Activated T-helper 17 cell treated with anti-CD3 and anti-CD28 coated beads, Interleukin-2, amount 50 U/mL, for 72 hours (primary cell): Measurements from ENCODE around the gene SWI5. TPM values are rescaled to one million over a fixed set of nuclear protein-coding genes. Genes with fewer than 3 reads are reported as not detected.
A peak's percentile ranks its signal among the peaks of the same experiment; 100 is the strongest.

Experiments used
- ATAC-seq: fragments of 150-1000 bp; cut with Tn5 transposase; replicated peaks from 2 replicates; pipeline ENCODE4 v1.10.0; 2021; ENCODE audit warnings: mild to moderate bottlenecking, moderate library complexity
- H3K27ac Mint-ChIP-seq: one replicate; pipeline ENCODE4 v1.8.0; 2022; ENCODE audit warnings: mixed read lengths
- H3K27me3 Mint-ChIP-seq: one replicate; pipeline ENCODE4 v1.8.0; 2022; ENCODE audit warnings: mixed read lengths
- H3K36me3 Mint-ChIP-seq: one replicate; pipeline ENCODE4 v1.8.0; 2022; ENCODE audit warnings: low read depth, mild to moderate bottlenecking, mixed read lengths
- H3K4me1 Mint-ChIP-seq: one replicate; pipeline ENCODE4 v1.8.0; 2022; ENCODE audit warnings: mixed read lengths
- H3K4me3 Mint-ChIP-seq: one replicate; pipeline ENCODE4 v1.8.0; 2022; ENCODE audit warnings: mild to moderate bottlenecking, mixed read lengths
- H3K9me3 Mint-ChIP-seq: one replicate; pipeline ENCODE4 v1.8.0; 2022; ENCODE audit warnings: mixed read lengths
- total RNA-seq, 2 donors: library from RNA; stranded (reverse); gene quantifications; one replicate each; pipeline ENCODE4 v1.2.3, GENCODE V29; 2022

SWI5 gene
- total RNA-seq, 2 donors from 2014 or later = 12.1 to 14.9 TPM

DNA sequence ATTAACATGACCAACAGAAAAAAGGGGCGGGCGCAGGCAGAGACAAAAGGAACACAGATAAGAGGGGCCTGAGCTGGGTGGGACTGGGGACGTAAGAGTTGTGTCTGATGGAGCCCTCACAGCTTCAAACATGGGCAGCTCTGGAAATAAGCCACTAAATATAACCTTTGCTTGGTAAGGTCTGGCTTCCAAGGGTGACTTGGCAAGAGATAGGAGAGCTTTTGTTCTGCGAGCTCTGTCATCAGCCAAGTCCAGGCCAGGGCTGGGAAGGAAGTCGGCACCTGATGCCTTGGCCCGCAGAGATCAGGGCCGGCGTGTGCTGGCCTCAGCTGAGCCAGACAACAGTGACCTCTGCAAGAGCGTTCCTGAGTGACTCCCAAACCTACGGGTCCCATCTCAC is 34.4 kb downstream of the SWI5 start:
- no peaks in the 10 kb centered on the region for H3K27me3 Mint-ChIP-seq
- no peak for ATAC-seq
- H3K36me3 Mint-ChIP-seq = peaks cover 63% of the 10 kb centered on the region
- H3K27ac Mint-ChIP-seq = no peak overlapping the region
- no peaks in the 10 kb centered on the region for H3K9me3 Mint-ChIP-seq
- no peak overlapping the region for H3K4me3 Mint-ChIP-seq
- no peaks in the 10 kb centered on the region for H3K4me1 Mint-ChIP-seq

DNA sequence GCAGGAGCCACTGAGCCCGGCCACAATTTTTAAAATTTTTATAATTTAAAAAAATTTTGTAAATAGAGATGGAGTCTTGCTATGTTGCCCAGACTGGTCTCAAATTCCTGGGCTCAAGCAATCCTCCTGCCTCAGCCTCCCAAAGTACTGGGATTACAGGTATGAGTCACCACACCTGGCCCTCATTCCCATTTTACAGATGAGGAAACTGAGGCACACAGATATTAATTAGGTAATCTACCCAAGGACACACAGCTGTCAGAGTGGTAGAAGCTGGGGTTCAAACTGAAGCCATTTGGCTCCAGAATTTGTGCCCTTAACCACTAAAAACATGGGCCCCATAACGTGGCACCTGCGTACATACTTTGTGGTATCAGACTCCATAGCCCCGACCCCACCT is 38.6 kb downstream of the SWI5 start:
- Mint-ChIP-seq H3K9me3 (no peaks in the 10 kb centered on the region), H3K4me1 (no peaks in the 10 kb centered on the region), H3K27me3 (no peaks in the 10 kb centered on the region), H3K36me3 (peaks cover 70% of the 10 kb centered on the region), H3K27ac (no peak overlapping the region), H3K4me3 (no peak overlapping the region)
- no peak for ATAC-seq

DNA sequence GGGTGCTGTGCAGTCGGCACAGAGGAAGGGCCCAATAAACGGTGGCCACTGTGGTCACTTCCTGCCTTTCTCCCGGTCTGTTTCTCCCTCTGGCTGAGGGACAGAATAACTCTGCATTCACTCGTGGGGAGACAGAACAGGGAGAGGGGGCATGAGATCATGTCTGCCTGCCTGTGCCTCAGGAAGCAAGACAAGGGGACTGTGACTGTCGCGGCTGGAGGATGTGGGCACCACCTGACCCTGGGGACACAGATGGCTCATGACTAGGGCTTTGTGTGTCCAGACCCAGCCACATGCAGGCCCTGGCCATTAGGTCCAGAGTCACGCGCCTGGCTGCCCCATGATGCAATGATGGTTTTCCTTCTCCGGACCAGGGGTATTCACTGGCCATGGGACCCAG is 40.3 kb downstream of the SWI5 start:
- Mint-ChIP-seq H3K27ac (no peak overlapping the region), H3K4me1 (no peaks in the 10 kb centered on the region), H3K4me3 (no peak overlapping the region), H3K9me3 (no peaks in the 10 kb centered on the region), H3K27me3 (no peaks in the 10 kb centered on the region), H3K36me3 (peaks cover 68% of the 10 kb centered on the region)
- no peak for ATAC-seq

DNA sequence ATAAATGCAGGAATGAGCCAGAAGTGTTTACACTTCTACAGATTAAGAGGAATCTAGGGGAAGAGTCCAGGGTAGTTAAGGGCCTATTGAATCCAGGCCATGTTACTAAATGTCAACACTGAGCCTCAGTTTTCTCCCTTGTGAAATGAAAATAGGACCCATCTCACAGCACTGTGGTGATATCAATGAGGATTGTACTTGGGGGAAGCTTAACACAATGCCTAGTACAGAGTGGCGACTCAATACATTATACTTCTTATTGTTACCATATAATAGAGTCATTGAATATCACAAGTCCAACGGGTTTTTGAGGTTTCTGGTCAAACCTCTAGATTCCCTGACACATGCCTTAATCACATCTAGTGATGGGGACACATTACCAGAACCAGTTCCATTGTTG is 41.6 kb downstream of the SWI5 start:
- no peak overlapping the region for H3K4me3 Mint-ChIP-seq
- H3K4me1 Mint-ChIP-seq = no peaks in the 10 kb centered on the region
- no peak for ATAC-seq
- H3K27me3 Mint-ChIP-seq = no peaks in the 10 kb centered on the region
- peaks cover 68% of the 10 kb centered on the region for H3K36me3 Mint-ChIP-seq
- H3K9me3 Mint-ChIP-seq = no peaks in the 10 kb centered on the region
- H3K27ac Mint-ChIP-seq = peak overlapping the region; percentile 64

DNA sequence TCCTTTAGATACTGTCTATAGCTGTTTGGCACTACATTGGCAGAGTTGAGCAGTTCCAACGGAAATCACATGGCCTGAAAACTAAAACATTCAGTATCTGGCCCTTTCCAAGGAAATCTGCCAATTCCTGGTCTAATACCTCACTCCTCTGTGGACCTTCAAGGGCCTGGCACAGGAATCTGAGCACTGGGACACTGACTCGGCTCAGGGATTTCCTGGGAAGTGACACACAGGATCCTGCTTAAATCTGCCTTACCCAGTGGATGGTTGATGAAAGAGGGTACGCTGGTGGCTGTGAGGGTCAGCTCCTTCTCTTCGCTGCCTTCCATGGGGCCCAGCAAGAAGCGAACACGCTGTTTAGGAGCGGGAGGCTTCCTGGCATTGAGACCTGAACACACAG is 45.3 kb downstream of the SWI5 start:
- no peak for ATAC-seq
- H3K36me3 Mint-ChIP-seq = peaks cover 48% of the 10 kb centered on the region
- no peaks in the 10 kb centered on the region for H3K27me3 Mint-ChIP-seq
- H3K27ac Mint-ChIP-seq = peak overlapping the region; percentile 98
- H3K4me3 Mint-ChIP-seq = peak overlapping the region; percentile 88
- no peaks in the 10 kb centered on the region for H3K9me3 Mint-ChIP-seq
- H3K4me1 Mint-ChIP-seq = peaks cover 8% of the 10 kb centered on the region

DNA sequence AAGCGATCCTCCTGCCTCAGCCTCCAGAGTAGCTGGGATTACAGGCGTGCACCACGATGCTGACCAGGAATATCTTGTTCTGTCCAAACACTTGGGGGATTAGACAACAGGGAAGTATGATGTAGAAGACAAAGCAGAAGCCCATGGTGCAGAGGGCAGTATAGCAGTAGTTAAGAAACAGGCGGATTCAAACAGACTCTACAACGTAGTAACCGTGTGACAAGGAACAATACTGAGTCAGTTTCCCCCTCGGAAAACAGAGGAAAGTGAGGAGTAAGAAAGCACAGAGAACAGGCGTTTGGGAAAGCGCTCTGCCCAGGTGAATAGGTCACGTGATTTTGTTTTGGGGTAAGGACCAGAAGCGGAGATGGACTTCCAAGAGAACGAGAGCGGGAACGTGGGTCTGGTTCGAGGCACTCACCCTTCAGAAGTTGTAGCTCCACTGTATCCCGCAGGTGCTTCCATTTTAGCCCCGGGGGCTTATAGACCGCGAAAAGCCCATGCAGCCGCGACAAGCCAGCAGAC is 45.9 kb downstream of the SWI5 start:
- Mint-ChIP-seq H3K27ac (peak overlapping the region; percentile 98), H3K9me3 (no peaks in the 10 kb centered on the region), H3K4me3 (peak overlapping the region; percentile 88), H3K27me3 (no peaks in the 10 kb centered on the region), H3K36me3 (peaks cover 42% of the 10 kb centered on the region), H3K4me1 (peaks cover 8% of the 10 kb centered on the region)
- peak; percentile 7 for ATAC-seq

DNA sequence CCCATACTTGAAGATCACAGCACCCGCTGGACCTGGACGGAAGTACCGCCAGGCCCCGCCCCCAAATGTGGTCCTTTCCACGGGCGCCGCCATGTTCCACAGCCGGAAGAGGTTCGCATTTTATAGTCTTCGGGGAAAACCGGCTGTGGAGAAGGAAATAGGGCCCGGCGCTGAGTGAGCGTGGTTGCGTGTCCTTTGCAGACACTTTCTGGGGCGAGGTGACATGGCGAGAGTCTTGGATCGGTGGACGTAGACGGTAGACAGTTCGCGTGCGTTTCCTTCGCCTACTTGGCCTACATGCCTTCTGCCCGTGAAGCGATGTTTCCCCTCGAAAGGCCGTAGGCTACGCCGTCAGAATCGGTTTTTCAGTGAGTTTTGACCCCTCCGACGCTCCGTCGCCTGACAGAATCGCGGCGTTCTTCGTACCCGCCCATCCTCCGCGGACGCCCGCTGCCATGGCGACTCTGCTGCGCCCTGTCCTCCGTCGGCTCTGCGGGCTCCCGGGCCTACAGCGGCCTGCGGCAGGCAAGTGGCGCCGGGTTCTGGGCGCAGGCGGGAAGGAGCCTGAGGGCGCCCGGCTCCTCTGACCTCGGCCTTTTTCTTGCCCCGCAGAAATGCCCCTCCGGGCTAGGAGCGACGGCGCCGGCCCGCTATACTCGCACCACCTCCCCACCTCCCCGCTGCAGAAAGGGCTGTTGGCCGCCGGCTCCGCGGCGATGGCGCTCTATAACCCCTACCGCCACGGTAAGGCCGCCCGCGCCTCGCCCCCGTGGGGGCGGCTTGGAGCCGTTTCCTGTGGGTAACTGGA is 46.5 kb downstream of the SWI5 start, which contains the start of the genes COQ4 and TRUB2:
TSS of gene COQ4 (plus strand) at position 436 of the 808 bp plus-strand sequence. CDS start at position 456, 20 bp downstream.
TSS of gene TRUB2 (minus strand) at position 44 of the 808 bp plus-strand sequence. CDS start at position 5, 39 bp downstream.
- Mint-ChIP-seq H3K36me3 (peaks cover 37% of the 10 kb centered on the region), H3K9me3 (no peaks in the 10 kb centered on the region), H3K4me3 (peak within 1 kb of the TSS; percentile 88), H3K4me1 (peaks cover 8% of the 10 kb centered on the region), H3K27me3 (no peaks in the 10 kb centered on the region), H3K27ac (peak within 1 kb of the TSS; percentile 98)
- peak; percentile 90 for ATAC-seq

DNA sequence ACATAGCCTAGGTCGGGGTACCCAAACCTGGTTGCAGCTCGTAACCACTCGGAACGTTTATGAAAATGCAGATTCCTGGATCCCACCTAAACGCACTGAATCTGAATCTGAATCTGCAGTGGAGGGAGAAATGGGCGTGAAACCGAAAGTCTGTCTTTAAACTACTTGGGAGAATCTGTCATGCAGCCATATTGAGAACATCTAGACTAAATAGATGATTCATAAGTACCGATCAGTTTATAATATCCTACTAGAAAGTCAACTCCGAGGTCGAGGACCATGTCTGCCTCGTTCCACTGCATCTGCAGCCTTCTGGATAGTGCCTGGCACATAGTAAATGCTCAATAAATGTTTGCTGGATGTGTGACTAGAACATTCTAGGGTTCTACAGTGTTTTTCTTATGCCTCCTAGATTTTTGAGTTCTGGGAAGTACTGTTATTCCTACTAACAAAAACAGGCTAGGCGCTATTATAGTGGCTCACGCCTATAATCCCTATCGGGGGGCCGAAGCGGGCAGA is 47.2 kb downstream of the SWI5 start:
- peaks cover 8% of the 10 kb centered on the region for H3K4me1 Mint-ChIP-seq
- H3K9me3 Mint-ChIP-seq = no peaks in the 10 kb centered on the region
- peak overlapping the region; percentile 88 for H3K4me3 Mint-ChIP-seq
- peaks cover 39% of the 10 kb centered on the region for H3K36me3 Mint-ChIP-seq
- ATAC-seq = peak; percentile 38
- H3K27ac Mint-ChIP-seq = peak overlapping the region; percentile 98
- no peaks in the 10 kb centered on the region for H3K27me3 Mint-ChIP-seq

DNA sequence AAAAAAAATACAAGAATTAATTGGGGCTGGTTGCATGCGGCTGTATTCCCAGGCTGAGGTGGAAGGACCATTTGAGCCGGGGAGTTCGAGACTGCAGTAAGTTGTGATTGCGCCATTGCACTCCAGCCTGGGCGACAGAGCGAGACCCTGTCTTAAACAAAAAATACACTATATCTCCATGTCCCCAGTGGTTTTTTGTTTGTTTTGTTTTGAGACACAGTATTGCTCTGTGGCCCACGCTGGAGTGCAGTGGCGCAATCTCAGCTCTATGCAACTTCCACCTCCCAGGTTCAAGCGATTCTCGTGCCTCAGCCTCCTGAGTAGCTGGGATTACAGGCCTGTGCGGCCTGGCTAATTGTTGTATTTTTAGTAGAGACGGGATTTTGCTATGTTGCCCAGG is 47.7 kb downstream of the SWI5 start:
- Mint-ChIP-seq H3K27ac (peak overlapping the region; percentile 98), H3K36me3 (peaks cover 39% of the 10 kb centered on the region), H3K9me3 (no peaks in the 10 kb centered on the region), H3K4me1 (peaks cover 8% of the 10 kb centered on the region), H3K27me3 (no peaks in the 10 kb centered on the region), H3K4me3 (peak overlapping the region; percentile 88)
- ATAC-seq = no peak

DNA sequence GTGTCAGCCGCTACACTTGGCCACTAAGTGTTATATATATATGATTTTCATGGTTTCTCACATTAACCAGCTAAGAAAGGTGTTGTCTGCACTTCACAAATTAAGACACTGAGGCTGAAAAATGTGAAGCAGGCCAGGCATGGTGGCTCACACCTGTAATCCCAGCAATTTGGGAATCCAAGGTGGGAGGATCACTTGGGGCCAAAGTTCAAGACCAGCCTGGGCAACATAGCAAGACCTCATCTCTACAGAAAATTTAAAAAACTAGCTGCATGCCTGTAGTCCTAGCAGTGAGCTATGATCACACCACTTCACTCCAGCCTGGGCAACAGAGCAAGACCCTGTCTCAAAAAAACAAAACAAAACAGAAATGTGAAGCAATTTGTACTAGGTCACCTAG is 48.3 kb downstream of the SWI5 start:
- Mint-ChIP-seq H3K9me3 (no peaks in the 10 kb centered on the region), H3K27ac (peak overlapping the region; percentile 33), H3K4me1 (peaks cover 8% of the 10 kb centered on the region), H3K4me3 (peak overlapping the region; percentile 88), H3K27me3 (no peaks in the 10 kb centered on the region), H3K36me3 (peaks cover 39% of the 10 kb centered on the region)
- no peak for ATAC-seq

DNA sequence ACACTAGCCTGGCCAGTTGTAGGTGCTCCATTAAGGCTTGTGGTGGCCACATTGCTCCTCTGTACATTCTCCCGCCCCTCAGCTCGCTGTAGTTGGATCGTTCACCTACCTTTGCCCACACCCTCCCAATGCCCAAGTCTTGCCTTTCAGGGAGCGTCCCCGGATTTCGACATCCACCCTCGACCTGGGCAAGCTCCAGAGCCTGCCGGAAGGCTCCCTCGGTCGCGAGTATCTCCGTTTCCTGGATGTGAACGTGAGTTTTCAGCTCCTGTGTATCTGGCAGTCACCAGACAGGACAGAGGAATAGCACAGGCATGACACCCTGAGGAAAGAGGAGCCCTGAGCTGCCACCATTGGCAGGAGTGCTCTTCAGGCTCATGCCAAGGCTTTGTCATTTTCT is 49.6 kb downstream of the SWI5 start:
- Mint-ChIP-seq H3K36me3 (peaks cover 32% of the 10 kb centered on the region), H3K4me1 (peaks cover 8% of the 10 kb centered on the region), H3K9me3 (no peaks in the 10 kb centered on the region), H3K27me3 (no peaks in the 10 kb centered on the region), H3K4me3 (no peak overlapping the region), H3K27ac (peak overlapping the region; percentile 28)
- ATAC-seq = no peak

DNA sequence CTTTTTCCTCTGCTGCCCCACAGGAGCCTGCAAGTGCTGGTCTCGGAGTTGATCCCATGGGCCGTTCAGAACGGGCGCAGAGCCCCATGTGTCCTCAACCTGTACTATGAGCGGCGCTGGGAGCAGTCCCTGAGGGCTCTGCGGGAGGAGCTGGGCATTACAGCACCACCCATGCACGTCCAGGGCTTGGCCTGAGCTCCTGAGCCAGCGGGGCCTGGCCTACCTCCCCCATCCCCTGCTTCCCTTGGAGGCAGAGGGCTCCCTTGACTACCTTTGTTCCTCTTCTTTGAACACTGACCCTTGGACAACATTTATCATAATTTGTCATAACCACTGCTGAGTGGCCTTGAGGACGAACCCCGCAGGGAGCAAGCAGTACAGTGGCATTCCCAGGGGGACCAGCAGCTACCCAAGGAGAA is 57.4 kb downstream of the SWI5 start:
- Mint-ChIP-seq H3K36me3 (peaks cover 12% of the 10 kb centered on the region), H3K27ac (no peak overlapping the region), H3K9me3 (no peaks in the 10 kb centered on the region), H3K27me3 (no peaks in the 10 kb centered on the region), H3K4me3 (no peak overlapping the region), H3K4me1 (no peaks in the 10 kb centered on the region)
- no peak for ATAC-seq

DNA sequence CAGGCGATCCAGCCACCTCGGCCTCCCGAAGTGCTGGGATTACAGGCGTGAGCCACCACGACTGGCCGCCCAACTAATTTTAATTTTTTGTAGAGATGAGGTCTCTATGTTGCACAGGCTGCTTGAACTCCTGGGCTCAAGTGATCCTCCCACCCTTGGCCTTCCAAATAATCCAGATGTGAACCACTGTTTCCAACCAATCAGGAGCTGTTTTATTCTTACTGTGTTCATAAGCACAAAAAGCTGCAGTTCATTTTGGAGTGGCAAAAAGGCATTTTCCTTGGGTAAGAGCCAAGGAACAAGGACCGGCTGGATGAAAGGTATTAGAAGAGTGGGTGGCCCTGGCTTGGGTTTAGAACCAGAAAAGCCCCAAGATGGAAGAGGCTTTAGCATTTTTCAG is 59.1 kb downstream of the SWI5 start:
- Mint-ChIP-seq H3K9me3 (no peaks in the 10 kb centered on the region), H3K36me3 (peaks cover 12% of the 10 kb centered on the region), H3K27me3 (no peaks in the 10 kb centered on the region), H3K4me3 (no peak overlapping the region), H3K4me1 (no peaks in the 10 kb centered on the region), H3K27ac (no peak overlapping the region)
- ATAC-seq = no peak

DNA sequence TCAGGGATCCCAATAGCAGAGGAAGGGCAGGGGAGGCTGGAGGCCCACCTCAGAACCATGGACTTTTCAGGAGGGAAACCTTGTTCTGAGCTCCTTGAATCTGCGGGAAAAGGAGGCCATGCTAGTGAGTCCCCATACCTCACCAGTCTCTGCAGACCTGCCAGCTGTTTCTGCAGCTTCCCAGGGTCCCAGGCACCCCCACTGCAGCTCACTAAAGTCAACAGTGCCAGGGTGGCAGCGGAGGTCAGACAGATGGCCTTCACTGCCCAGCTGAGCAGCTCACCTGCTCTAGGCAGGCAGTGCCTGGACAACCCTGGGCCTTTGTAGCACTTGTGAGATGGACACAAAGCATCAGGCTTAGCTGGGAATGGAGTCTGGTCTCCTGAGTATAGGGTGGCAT is 59.8 kb downstream of the SWI5 start:
- peaks cover 12% of the 10 kb centered on the region for H3K36me3 Mint-ChIP-seq
- H3K27me3 Mint-ChIP-seq = no peaks in the 10 kb centered on the region
- no peak for ATAC-seq
- no peak overlapping the region for H3K27ac Mint-ChIP-seq
- no peak overlapping the region for H3K4me3 Mint-ChIP-seq
- no peaks in the 10 kb centered on the region for H3K9me3 Mint-ChIP-seq
- no peaks in the 10 kb centered on the region for H3K4me1 Mint-ChIP-seq

DNA sequence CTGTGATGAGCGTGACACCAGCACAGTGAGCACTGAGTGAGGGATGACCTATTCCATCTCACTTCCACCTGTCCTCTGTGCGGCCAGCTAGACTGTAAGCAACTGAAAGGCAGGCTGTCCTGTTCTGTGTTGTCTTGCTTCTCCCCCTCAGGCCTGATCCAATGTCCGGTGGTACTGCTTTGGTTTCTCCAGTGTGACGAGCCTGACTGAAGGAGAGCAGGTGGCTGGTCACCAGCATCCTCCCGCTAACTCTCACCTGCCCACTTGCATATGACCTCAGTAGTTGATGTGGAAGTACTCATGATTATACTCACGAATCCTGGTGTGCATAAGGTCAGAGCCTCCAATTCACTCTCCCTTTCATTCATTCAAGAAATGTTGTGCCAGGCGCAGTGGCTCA is 61.9 kb downstream of the SWI5 start:
- H3K4me1 Mint-ChIP-seq = peaks cover 6% of the 10 kb centered on the region
- no peaks in the 10 kb centered on the region for H3K27me3 Mint-ChIP-seq
- H3K36me3 Mint-ChIP-seq = peaks cover 11% of the 10 kb centered on the region
- H3K4me3 Mint-ChIP-seq = no peak overlapping the region
- no peak for ATAC-seq
- H3K9me3 Mint-ChIP-seq = no peaks in the 10 kb centered on the region
- no peak overlapping the region for H3K27ac Mint-ChIP-seq
